GM21423 (cell line): ENCODE results near the gene POU3F3.
A peak's percentile ranks its signal among the peaks of the same experiment; 100 is the strongest.

Experiments used
- ATAC-seq: cut with Tn5 transposase; IDR thresholded peaks from one replicate; pipeline ENCODE4 v1.9.1; 2021; ENCODE audit warnings: mild to moderate bottlenecking, moderate library complexity; ENCODE audit not compliant: unreplicated experiment

The POU3F3 gene

DNA sequence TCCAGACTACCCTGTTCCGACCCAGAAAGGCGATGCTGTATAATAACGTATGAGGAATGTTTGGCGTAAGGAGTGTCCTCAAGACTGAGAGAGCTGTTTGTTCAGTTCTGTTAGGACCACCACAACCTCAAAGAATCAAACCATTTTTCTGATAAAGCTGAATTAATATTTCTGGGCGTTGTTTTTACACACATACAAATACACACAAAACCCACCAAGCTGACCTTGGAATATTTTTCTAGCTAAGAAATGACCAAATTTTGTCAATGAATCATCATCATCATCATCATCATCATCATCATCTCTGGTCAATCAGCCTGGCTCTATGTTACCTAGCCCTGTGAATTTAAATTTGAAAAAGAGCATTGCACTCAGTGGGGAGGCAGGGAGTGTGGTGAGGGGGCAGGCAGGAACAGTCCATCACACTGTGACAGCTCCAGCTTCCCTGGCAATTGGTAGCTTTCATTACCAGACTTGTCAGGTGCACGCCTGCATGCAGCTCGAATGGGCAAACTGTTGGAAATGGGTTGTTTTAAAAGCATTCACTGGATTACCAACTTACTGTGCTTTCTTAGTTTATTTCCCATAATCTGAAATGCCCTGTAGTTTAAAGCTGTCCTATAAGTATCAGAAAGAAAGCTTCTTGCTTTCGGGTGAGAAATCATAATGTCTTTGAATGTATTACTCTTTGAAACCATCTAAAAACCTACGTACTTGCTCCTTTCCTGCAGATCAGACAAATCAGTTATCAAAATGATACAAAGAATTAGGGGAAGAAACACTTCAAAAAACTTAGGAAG, 6.9 kb upstream of the POU3F3 start:
- ATAC-seq, result no peak

DNA sequence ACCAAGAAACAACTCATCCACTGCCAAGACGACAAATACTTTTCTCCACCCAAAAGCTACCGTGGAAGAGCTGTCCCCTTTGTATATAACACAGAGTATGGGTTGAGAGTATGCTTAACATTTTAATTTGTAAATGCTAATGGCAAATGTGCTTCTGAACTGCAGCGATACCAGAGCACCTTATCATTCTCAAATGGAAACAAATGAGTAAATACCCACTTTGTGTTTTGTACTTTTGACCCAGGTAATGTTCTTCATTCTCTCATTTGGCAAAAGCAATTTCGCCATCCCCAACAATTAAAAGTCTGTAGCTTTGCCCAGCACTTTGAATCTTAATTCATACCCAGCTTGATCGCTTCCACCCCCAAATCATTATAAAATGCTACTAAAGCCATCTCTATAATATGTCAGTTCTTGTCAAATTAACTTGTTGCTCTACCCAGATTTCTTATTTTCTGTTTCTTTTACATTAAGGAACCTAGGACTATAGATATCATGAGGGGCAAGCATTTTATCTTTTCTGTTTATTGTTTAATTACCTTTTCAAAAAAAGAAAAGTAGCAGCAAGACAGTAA, 6.2 kb upstream of the POU3F3 start:
- no peak for ATAC-seq

DNA sequence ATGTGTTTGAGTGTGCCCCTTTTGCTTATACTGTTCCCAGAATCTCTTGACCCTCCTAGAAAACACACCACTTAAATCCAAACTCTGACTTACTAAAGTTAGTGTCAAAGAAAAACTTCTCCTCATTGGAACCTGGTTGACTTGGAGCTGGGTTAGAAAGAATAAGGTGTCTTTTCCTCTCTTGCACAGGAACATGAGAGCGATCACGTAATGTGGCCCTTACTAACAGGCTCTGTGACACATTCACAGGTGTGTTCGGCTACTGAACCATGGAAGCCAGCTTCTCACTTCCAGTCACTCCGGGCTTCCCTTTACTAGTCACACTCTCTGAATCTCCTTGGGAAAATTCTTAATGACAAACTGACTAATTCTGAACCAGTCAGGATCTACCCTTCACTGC, 5.4 kb upstream of the POU3F3 start:
- ATAC-seq, result peak; percentile 48

DNA sequence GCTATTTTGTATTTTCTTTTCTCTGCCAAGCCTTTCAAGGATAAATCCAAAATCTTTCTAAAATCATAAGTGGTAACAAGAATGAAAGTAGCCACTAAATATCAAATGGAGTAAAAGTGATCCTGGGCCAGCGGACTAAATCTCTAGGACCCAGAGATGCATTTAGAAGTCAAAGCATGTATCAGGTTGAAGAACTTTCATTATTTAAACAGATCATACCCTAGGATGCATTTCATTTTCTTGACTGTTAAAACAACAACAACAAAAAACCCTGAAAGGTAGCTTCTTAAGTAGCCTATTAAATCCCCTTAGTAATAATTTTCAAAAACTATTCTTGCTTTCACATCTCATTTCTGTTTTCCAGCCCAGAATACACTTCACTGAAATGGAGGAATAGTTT, 4.8 kb upstream of the POU3F3 start:
- no peak for ATAC-seq

DNA sequence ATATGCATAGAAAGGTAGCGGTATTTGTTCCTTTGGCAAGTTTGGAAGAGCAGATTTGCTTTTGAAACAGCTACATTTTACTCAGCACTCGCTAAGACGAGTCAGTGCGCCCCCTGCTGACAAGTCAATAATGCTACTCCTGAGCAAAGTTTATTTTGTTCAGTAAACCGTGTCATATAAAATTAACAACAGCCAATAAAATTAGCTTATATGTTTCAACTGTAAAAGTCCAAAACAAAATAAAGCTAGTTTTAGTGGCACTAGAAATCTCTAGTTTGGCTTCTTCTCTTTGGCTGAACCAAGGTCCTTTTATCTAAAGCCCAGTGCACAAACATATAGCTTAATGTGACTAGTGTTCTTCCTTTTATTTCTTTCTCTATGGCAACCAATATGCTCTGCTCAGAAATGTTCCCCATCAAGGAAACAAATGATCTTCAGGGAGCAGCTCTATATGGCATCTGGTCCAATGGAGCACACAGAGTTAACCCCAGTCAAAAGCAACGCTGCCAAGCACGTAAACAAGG, 4.2 kb upstream of the POU3F3 start:
- no peak for ATAC-seq

DNA sequence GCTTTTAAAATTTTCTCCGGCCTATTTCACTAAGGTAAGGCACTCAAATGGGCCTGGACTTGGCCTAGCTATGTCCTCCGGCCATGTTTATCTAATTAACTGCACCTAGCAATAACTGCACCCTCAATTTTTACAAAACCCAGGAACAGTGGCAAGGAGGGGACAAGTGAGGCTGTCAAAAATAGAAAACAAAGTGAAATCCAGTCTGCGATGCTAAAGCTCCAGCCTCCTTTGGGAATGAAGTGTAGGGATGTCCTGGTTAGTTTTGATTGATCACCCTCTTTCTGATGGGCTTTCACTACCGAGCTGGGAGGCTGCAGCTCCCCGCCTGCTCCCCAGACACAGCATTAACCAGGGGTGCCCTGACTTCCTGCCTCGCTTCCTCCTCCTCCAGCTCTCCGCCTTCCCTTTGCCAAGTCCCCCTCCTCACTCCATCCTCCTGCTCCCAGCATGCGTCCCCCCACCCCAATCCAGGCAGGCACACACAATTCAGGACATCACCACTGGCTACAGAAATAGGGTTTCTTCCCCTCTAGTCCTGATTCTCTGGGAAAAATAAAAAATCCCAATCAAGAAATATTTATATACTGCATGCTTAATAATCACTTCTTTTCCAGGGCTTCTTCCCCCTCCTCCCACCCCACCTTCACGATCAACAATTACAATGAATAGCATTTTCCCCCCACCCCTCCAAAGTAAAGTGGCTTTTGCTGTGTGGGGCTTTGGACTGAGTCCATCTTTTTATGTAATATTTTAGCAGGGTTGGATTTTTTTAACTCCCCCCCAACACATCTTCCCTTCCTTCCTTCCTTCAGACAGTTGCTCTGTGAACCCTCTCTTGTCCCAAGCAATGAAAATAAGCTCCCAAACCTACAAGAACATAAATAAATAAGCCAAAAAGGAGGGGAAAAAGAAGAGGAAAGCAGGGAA, 3.3 kb upstream of the POU3F3 start:
- no peak for ATAC-seq

DNA sequence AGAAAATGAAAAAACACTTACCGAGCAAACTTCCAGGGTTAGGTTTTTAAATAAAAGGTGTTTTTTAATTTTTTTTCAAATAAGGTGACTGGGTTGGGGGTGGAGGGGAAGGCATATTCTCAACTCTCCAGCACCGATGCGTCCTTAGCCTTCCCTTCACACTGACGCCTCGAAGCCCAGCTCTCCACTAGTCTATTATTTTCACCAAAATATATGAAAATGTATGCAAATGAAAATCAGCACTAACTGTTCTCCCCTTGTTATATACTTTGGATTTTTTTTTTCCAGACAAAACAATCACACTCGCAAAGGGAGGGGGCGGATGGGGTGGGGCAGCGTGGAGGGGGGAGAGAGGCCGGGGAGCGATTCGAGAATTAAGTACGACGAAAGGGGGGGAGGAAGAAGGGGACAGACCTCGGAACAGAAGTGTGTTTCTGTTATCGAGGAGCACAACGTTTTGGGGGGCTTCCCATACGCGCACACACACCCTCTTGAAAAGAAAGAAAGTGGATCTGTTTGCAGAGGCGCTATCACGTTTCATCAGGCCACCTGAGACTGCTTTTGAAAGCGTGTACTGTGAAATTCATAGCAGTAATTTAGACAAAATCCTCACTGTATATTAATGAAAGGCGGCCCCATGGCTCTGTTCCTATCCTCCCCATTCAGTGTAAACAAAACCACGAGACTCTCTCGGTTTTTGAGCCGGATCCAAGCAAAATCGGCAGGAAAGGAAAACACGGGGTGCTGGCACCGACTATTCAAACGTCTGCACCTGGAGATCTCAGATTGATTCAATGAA, 2.4 kb upstream of the POU3F3 start:
- ATAC-seq, result no peak

DNA sequence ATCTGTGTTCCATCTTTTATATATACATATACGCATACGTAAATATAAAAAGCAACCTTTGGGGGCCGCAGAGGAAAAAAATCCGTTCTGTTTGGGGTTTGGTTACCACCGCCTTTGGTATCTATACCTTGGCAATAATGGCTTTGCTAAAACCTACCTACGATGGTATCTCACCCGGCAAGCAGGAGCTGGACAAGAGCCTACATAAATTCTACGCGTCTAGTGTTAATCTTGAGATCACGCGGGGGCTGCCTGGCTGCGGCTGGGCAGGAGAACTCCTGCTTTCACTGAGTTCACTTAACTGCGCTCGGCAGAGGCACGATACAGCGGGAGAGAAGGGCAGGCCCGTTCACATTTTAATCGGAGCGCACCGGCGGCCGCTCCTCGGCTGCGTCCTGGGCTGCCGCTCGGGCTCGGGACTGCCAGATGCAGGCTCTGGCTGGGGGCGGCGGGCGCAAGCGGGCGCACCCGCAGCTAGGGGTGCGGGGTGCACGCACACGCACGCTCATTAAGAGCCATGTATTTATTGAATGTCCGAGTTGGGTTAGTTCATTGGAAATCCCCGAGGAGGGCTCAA, 1.7 kb upstream of the POU3F3 start:
- no peak for ATAC-seq

DNA sequence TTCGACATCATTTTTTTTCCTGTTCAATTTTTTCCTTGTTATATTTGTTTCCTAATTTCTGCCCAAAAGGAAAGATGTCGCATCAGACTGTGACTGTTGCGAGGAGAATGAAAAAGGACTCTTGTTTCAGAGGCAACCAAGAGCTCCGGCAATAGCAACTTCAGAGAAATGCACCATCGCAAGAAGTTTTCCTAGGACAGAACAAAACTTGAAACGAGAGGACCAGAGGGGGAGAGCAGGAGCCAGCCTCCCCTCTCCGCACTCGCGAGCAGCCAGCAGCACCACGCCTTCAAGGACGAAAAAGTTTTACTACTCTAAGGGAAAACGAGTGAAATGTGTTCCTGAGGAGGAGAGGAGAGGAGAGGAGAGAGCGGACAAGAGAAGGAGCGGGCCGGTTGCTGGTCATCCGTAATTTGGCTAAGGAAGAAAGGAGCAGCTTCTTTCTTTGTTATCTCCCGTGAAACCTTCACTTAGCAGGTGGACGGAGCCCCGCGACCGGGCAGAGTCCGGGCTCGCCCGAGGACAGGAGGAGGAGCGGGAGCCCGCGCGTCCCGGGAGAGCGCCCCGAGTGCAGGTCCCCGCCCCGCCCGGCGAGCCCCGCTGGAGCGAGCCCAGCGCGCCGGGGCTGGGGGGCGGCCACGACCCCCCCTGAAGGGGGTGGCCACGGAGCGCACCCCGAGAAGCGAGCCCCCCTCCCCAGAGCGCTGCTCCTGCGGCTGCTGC, 744 bp downstream of the POU3F3 start:
- ATAC-seq, result no peak

DNA sequence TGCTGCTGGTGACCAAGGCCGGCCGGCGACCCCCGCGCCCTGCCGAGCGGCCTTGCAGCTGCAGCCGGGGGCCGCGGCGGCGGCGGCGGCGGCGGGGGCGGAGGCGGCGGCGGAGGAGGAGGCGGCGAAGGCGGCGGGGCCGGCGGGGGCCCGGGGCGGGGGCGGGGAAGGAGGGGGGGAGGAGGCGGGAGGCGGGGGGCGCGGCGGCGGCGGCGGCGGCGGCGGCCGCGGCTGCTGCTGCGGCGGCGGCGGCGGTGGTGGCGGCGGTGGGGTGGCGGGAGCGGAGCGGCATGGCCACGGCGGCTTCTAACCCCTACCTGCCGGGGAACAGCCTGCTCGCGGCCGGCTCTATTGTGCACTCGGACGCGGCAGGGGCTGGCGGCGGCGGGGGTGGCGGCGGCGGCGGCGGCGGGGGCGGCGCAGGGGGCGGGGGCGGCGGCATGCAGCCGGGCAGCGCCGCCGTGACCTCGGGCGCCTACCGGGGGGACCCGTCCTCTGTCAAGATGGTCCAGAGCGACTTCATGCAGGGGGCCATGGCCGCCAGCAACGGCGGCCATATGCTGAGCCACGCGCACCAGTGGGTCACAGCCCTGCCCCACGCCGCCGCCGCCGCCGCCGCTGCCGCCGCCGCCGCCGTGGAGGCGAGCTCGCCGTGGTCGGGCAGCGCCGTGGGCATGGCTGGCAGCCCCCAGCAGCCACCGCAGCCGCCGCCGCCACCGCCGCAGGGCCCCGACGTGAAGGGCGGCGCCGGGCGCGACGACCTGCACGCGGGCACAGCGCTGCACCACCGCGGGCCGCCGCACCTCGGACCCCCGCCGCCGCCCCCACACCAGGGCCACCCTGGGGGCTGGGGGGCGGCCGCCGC, 1.5 kb downstream of the POU3F3 start:
- no peak for ATAC-seq

DNA sequence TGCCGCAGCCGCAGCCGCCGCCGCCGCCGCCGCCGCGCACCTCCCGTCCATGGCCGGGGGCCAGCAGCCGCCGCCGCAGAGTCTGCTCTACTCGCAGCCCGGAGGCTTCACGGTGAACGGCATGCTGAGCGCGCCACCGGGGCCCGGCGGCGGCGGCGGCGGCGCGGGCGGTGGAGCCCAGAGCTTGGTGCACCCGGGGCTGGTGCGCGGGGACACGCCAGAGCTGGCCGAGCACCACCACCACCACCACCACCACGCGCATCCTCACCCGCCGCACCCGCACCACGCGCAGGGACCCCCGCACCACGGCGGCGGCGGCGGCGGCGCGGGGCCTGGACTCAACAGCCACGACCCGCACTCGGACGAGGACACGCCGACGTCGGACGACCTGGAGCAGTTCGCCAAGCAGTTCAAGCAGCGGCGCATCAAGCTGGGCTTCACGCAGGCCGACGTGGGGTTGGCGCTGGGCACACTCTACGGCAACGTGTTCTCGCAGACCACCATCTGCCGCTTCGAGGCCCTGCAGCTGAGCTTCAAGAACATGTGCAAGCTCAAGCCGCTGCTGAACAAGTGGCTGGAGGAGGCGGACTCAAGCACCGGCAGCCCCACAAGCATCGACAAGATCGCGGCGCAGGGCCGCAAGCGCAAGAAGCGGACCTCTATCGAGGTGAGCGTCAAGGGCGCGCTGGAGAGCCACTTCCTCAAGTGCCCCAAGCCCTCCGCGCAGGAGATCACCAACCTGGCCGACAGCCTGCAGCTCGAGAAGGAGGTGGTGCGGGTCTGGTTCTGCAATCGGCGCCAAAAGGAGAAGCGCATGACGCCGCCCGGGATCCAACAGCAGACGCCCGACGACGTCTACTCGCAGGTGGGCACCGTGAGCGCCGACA, 2.4 kb downstream of the POU3F3 start:
- no peak for ATAC-seq

DNA sequence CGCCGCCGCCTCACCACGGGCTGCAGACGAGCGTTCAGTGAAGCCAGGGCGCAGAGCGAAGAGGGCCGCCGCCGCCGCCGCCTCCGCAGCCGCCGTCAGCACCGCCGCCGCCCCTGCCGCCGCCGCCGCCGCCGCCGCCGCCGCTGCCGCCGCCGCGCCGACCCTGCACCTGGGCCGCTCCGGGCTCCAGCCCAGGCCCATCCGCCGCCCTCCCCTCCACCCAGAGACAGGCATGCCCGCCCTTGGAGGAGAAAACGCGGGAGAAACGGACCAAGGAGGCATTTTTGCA, 3.0 kb downstream of the POU3F3 start:
- no peak for ATAC-seq

DNA sequence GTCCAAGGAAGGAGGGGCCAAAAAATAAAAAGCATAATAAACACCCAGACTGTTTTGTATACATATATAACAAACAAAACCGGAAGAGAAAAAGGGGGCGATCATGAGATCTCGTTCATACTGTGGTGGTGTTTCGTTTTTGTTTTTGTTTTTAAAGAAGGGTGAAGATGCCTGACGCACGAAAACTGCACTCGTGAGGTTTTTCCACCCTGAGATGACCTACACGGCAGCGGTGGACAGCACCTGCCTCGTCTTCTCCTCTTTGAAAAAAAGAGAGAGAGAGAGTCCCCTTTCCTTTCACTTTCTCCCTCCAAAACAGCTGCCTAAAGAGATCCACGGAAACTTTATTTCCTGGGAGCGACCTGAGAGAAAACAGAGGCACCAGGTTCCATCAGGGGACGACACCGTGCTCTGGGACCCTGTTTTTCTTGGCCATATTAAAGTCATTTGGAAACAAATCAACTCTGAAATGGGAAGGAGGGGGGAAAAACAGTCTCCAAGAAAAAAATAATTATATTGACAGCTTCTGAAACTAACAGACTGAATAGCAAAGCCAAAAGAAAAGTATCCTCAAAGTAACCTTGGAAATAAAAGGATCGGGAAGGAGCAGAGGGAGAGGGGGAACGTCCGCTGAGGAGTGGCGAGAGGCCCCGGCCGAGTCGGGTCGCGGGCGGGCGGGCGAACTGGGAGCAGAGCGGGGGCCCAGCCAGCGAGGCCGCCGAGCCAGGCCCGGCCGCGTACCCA, 3.5 kb downstream of the POU3F3 start:
- ATAC-seq, result no peak

DNA sequence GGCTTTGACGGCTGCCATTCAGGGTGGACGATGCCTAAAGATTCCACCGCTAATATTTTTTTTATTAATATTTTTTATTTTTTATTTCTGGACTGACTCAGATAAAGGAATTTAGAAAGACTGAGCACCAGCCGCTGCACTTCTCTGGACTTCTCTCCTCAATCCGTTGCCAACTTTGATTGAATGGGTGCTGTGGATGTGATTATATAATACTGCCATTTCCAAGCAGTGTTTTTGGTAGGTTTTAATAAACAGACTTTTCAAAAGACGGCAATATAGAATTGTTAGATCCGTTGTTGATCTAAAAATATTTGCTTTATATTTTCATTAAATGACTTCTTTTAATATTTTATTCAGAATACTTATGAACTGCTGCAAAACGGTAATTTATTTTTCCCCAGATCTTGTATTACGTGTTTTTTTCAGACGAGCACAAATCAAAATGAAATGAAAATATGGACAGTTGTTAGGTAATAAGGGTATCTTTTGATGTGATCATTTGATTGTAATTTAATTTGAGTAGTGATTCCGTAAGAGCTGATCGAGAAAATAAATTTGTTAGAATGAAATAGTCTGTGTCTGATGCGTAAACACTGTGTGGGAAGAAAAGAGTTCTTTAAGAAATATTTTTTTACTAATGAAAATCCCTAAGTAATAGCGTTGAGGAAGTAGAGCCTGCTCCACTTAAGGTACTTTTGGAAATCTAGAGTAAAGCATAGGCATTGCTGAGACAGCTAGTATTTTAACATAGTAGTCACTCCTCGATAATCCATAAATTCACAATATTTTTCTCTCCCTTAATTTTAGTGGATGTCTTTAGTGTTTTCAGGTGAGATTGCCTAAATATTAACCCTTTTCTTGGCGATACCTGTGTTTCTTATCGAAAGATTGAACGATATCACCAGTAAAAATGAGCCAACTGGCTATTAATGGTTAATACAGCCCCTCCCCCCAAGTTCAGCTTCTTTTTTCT, 4.4 kb downstream of the POU3F3 start:
- ATAC-seq, result no peak

DNA sequence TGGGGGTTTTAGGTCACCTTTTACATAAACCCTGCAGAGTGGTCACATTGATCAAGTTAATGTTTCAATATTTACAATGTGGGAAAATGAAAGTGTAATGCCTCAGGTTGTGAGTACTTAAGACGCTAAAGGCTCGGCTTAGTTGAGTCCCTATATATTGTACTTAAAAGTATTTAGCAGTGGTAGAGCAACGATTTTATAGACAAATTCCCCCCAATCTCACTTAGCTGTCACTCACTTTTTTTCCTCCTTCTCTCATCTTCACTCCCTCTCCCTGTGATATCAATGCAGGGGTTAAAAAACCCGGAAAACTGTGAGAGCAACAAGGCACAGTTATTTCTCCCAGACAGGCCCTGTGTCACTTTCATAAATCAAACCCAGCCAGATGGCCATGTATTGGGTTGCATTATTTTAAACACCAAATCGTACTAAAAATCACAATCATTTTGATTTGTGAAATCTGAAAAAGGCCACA, 5.4 kb downstream of the POU3F3 start:
- no peak for ATAC-seq
